ENCODE measurements around the gene MEGF11.

Gene MEGF11

GRCh38 chr15:65953622-65954021 is 299.9 kb downstream of the MEGF11 start:
- Histone ChIP-seq H3K27ac (replicated peaks) (no peak overlapping the region), H3K27me3 (ENCODE audit: insufficient read depth, poor library complexity, severe bottlenecking) (no peaks in the 10 kb centered on the region), H3K4me3 (replicated peaks; ENCODE audit: insufficient read depth, low read length) (no peak overlapping the region)
- TF ChIP-seq CTCF (IDR thresholded peaks at IDR 0.05; ENCODE audit: insufficient read depth, low read length) = no peak
- TF ChIP-seq POLR2AphosphoS5 (IDR thresholded peaks at IDR 0.05; ENCODE audit: low read depth) = no peak
- no peak for TF ChIP-seq SPI1 (IDR thresholded peaks at IDR 0.05; ENCODE audit: borderline replicate concordance, low read depth)
- TF ChIP-seq GABPA (IDR thresholded peaks at IDR 0.05; ENCODE audit: low read depth) = no peak
- no peak for TF ChIP-seq REST (IDR thresholded peaks at IDR 0.05; ENCODE audit: insufficient replicate concordance, low read depth)
- no peak for DNase-seq (ENCODE audit: low read depth in 1 of 2, low spot score in 1 of 2)

GRCh38 chr15:65952391-65953053 is 301.0 kb downstream of the MEGF11 start:
- Histone ChIP-seq H3K4me3 (replicated peaks; ENCODE audit: insufficient read depth, low read length) (no peak overlapping the region), H3K27ac (replicated peaks) (no peak overlapping the region), H3K27me3 (ENCODE audit: insufficient read depth, poor library complexity, severe bottlenecking) (no peaks in the 10 kb centered on the region)
- no peak for DNase-seq (ENCODE audit: low read depth in 1 of 2, low spot score in 1 of 2)
- TF ChIP-seq POLR2AphosphoS5 (IDR thresholded peaks at IDR 0.05; ENCODE audit: low read depth) (no peak), REST (IDR thresholded peaks at IDR 0.05; ENCODE audit: insufficient replicate concordance, low read depth) (peak; percentile 96)

- Histone ChIP-seq H3K4me3 (replicated peaks; ENCODE audit: insufficient read depth, low read length) (no peak overlapping the region), H3K27ac (replicated peaks) (no peak overlapping the region), H3K27me3 (ENCODE audit: insufficient read depth, poor library complexity, severe bottlenecking) (no peaks in the 10 kb centered on the region)
- TF ChIP-seq CTCF (IDR thresholded peaks at IDR 0.05; ENCODE audit: insufficient read depth, low read length) = no peak
- TF ChIP-seq SPI1 (IDR thresholded peaks at IDR 0.05; ENCODE audit: borderline replicate concordance, low read depth) = no peak
- no peak for TF ChIP-seq GABPA (IDR thresholded peaks at IDR 0.05; ENCODE audit: low read depth)
- TF ChIP-seq REST (IDR thresholded peaks at IDR 0.05; ENCODE audit: insufficient replicate concordance, low read depth) = no peak
- no peak for TF ChIP-seq POLR2AphosphoS5 (IDR thresholded peaks at IDR 0.05; ENCODE audit: low read depth)
- no peak for DNase-seq (ENCODE audit: low read depth in 1 of 2, low spot score in 1 of 2)
Observed at GRCh38 chr15:65951007-65951406, 302.5 kb downstream of the MEGF11 start.
